Activated CD4-positive, alpha-beta memory T cell treated with anti-CD3 and anti-CD28 coated beads for 36 hours (primary cell): Measurements from ENCODE around the gene PLA2G7. TPM values are rescaled to one million over a fixed set of nuclear protein-coding genes. Genes with fewer than 3 reads are reported as not detected.
"Not testable (repeated sequence)": the region's sequence is repeated elsewhere in the genome, so short reads cannot be mapped to it uniquely, and the experiment has no call there.

ENCODE experiments used
- CTCF ChIA-PET: fragments of 350-600 bp; sonication (Branson Sonifier 250); formaldehyde crosslinking; loops from one replicate; lab custom pipeline; 2021; ENCODE audit warnings: antibody characterized with exemption, inconsistent platforms; lab: Charles Lee
- POLR2A ChIA-PET: fragments of 350-600 bp; sonication (Branson Sonifier 250); formaldehyde crosslinking; loops from one replicate; lab custom pipeline; 2021; ENCODE audit warnings: antibody characterized with exemption; lab: Charles Lee
- DNase-seq: peaks from one replicate; pipeline ENCODE4 v3.0.0-alpha.2; 2020
- H3K27ac Mint-ChIP-seq: one replicate; pipeline ENCODE4 v1.8.0; 2021; ENCODE audit warnings: mixed read lengths
- H3K27me3 Mint-ChIP-seq: one replicate; pipeline ENCODE4 v1.8.0; 2021; ENCODE audit warnings: mixed read lengths
- H3K36me3 Mint-ChIP-seq: one replicate; pipeline ENCODE4 v1.8.0; 2021; ENCODE audit warnings: mixed read lengths
- H3K4me1 Mint-ChIP-seq: one replicate; pipeline ENCODE4 v1.8.0; 2021; ENCODE audit warnings: low read depth, mixed read lengths
- H3K4me3 Mint-ChIP-seq: one replicate; pipeline ENCODE4 v1.8.0; 2021; ENCODE audit warnings: mild to moderate bottlenecking, mixed read lengths
- H3K9me3 Mint-ChIP-seq: one replicate; pipeline ENCODE4 v1.8.0; 2021; ENCODE audit warnings: mixed read lengths
- intact Hi-C: fragments of 100-400 bp; cut with micrococcal nuclease; formaldehyde crosslinking; loops from one replicate; pipeline ENCODE4 v1.15.1; 2023
- total RNA-seq, 2 experiments: library from RNA; stranded (reverse); gene quantifications; one replicate each; pipeline ENCODE4 v1.2.3, GENCODE V29; 2021

The PLA2G7 gene
- not detected for total RNA-seq

DNA sequence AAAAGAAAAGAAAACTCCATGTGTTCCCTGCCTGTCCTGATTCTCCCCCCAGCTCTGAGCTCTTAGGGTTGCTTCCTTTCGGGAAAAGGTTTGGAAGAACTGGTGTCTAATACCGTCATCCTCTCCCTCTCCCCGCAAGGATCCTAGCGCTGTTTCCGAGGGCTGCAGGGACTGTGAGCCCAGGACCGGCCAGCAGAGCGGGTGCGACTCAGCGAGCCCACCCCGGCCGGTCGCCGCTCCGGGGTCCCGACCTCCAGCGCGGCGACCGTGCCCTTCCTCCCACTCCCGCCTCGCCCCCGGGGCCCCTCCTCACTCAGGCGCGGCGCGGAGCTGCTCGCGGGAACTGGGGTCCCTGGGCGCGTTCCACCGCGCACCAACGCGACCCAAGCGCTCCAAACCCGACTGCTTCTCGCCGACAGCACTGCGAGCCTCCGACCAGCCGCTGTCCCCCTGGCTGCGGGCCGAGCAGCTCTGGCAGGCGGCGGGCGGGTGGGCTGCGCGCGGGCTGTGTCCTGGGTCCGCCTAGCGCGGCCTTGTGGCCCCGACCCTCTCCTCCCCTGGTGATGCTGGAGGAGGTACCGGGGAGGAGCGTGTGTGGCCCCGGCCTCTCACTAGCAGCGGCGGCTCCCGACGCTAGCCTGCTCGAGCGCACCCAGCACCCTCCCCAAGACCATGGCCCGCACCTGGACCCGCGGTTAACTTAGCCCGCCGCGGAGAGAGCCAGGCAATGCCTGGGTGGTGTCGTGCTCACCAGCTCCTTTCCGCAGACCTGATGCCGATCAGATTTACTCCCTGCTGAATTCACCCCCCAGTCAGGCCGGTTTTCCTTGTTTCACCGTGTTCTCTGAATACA lies at the start of gene PLA2G7:
TSS of gene PLA2G7 (minus strand) at position 509 of the 853 bp plus-strand sequence. CDS start 12,484 bp downstream, outside the sequence.
- Mint-ChIP-seq H3K36me3 (no peaks in the 10 kb centered on the region), H3K9me3 (no peaks in the 10 kb centered on the region), H3K4me1 (peaks cover 7% of the 10 kb centered on the region), H3K4me3 (no peak within 1 kb of the TSS), H3K27ac (no peak within 1 kb of the TSS), H3K27me3 (peaks cover 47% of the 10 kb centered on the region)
- CTCF ChIA-PET: no interaction called here
- DNase-seq: no peak
- POLR2A ChIA-PET: no interaction called here
- intact Hi-C loops: no loop called here

DNA sequence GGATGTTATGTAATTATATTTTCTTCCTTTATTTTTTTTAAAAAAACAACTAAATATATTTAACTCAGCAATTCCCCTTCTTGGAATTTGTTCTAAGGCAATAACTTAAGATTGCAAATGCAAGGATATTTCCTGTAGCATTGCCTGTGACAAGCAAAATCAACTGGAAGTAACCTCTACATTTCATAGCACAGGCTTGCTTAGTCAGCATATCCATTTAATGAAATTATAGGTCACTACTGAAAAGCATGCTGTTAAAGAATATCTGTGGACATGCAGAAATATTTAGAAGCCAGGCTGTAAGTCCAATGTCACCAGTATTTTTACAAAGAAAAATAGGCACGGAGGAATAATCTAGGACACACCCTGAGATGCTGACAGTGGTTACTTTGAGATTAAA lies 49.4 kb upstream of the PLA2G7 start:
- ChIA-PET POLR2A (no interaction called here), CTCF (no interaction called here)
- Mint-ChIP-seq H3K36me3 (no peaks in the 10 kb centered on the region), H3K9me3 (no peaks in the 10 kb centered on the region), H3K27me3 (peaks cover 3% of the 10 kb centered on the region), H3K4me3 (no peak overlapping the region), H3K4me1 (no peaks in the 10 kb centered on the region), H3K27ac (no peak overlapping the region)
- no peak for DNase-seq
- intact Hi-C loops: loop anchor here (5.0 kb wide), 1 partner anchor 562 kb away; no protein-coding TSS in a partner anchor

DNA sequence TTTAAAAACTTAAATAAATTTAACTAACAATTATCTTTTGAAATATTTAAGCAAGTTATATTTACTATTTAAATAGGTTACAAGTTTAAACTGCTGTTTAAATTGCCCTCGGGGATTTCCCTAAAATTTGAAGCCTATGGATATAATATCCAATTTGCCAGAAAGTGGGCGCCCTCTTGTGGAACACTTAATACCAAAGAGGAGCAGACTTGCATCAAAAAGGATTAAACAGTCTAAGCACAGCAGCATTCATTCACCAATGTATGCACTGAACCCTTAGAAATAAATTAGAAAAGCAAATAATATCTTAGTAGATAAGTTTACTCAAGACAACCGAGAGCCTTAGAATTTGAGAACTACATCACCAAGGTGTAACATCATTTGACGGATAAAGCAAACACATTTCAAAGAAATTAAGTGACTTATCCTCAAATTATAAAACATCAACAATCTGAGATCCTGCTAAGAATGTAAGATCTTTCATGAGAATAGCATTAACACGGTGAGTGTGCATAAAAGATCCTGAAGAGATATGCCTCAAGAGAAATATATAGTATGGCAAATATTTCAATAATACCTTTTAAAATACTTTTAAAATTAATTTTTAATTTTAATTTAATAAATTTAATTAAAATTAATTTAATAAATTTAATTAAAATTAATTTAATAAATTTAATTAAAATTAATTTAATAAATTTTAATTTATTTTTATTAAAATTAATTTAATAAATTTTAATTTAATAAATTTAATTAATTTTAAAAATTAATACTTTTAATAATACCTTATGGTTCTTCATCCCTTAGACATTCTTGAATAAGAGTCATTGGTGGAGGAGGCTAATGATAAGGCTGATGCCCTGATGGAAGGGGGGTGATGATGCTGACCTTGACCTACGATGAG lies 46.6 kb upstream of the PLA2G7 start:
- intact Hi-C loops: loop anchor here (1.0 to 5.0 kb wide), 3 partner anchors 77 to 559 kb away; no protein-coding TSS in a partner anchor
- Mint-ChIP-seq H3K27ac (no peak overlapping the region), H3K4me3 (no peak overlapping the region), H3K27me3 (peaks cover 3% of the 10 kb centered on the region), H3K9me3 (no peaks in the 10 kb centered on the region), H3K36me3 (no peaks in the 10 kb centered on the region), H3K4me1 (no peaks in the 10 kb centered on the region)
- ChIA-PET CTCF (no interaction called here), POLR2A (no interaction called here)
- peak; percentile 24 for DNase-seq

DNA sequence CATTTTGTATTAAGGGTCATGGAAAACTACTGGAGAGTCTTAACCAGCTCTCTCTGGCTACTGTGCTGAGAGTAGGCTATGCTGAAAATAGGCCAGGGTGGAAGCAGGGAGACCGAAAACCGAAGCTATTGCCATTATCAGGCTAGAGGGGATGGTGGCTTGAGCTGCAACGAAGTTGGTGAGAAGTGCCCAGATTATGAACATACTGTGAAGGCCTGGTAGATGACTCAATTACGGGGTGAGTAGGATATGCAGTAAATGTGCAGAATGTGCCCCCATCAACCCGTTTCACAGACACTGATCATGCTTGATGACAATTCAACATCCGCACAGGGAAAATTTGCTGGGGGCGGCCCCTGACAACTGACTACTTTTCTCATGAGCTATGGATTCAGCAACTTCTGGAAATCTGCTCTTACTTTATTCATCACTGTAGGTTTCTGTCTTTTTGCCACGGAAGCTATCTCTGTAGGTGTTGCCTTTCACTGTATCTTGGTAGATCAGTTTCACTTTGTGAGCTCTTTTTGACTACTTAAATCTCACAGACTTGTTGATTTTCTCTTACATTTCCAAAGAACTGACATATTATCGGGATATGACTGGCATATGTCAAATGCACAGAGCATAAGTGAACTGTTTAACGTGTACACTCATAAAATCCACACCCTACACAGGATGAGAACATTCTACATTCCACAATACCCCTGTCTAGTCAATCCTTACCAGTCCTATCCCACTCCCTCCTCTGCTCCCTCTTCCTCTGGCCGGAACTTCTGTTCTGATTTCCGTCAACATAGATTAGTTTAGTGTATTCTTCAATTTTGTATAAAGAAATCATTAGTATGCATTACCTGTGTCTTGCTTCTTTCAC lies 42.5 kb upstream of the PLA2G7 start:
- Mint-ChIP-seq H3K27me3 (peaks cover 1% of the 10 kb centered on the region), H3K4me3 (no peak overlapping the region), H3K27ac (no peak overlapping the region), H3K9me3 (no peaks in the 10 kb centered on the region), H3K36me3 (no peaks in the 10 kb centered on the region), H3K4me1 (no peaks in the 10 kb centered on the region)
- ChIA-PET POLR2A (no interaction called here), CTCF (no interaction called here)
- intact Hi-C loops: no loop called here
- no peak for DNase-seq

DNA sequence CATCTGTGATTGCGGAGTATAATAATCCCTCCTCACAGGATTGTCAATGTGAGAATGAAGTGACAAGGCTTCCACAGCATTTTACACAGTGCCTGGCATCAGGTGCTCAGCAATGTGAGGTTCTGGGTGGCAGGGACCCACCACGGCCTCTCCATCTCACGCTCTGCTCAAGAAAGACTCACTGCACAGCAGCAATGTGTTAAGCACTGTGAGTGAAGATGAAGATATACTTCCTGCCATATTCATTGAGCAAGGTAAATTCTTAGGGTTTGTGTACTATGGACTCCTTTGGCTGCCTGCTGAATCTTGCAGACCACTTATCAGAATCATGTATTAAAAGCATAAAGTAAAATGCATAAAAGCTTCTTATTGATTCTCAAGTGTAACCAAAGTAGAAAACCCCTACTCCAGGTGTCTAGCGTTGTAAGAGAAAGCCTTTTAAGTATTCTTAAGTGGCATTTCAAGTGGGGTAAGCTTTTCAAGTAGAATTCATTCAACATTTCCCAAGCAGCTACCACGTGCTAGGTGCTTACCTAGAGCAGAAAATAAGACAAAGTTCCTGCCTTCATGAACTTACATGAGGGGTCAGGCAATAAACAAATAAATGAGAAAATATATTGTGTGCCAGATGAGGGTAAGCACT lies 41.0 kb upstream of the PLA2G7 start:
- Mint-ChIP-seq H3K27ac (no peak overlapping the region), H3K4me1 (no peaks in the 10 kb centered on the region), H3K9me3 (no peaks in the 10 kb centered on the region), H3K4me3 (no peak overlapping the region), H3K36me3 (no peaks in the 10 kb centered on the region), H3K27me3 (peaks cover 2% of the 10 kb centered on the region)
- ChIA-PET CTCF (no interaction called here), POLR2A (no interaction called here)
- DNase-seq: no peak
- intact Hi-C loops: no loop called here

DNA sequence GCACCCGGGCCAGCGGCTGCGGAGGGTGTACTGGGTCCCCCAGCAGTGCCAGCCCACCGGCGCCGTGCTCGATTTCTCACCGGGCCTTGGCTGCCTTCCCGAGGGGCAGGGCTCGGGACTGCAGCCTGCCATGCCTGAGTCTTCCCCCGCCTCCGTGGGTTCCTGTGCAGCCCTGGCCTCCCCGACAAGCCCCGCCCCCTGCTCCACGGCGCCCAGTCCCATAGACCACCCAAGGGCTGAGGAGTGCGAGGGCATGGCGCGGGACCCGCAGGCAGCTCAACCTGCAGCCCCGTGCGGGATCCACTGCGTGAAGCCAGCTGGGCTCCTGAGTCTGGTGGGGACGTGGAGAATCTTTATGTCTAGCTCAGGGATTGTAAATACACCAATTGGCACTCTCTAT lies 39.6 kb upstream of the PLA2G7 start:
- H3K4me1 Mint-ChIP-seq, POLR2A ChIA-PET, H3K27me3 Mint-ChIP-seq, H3K9me3 Mint-ChIP-seq, H3K36me3 Mint-ChIP-seq, CTCF ChIA-PET, H3K27ac Mint-ChIP-seq, H3K4me3 Mint-ChIP-seq, intact Hi-C loops, DNase-seq: not testable (repeated sequence)

DNA sequence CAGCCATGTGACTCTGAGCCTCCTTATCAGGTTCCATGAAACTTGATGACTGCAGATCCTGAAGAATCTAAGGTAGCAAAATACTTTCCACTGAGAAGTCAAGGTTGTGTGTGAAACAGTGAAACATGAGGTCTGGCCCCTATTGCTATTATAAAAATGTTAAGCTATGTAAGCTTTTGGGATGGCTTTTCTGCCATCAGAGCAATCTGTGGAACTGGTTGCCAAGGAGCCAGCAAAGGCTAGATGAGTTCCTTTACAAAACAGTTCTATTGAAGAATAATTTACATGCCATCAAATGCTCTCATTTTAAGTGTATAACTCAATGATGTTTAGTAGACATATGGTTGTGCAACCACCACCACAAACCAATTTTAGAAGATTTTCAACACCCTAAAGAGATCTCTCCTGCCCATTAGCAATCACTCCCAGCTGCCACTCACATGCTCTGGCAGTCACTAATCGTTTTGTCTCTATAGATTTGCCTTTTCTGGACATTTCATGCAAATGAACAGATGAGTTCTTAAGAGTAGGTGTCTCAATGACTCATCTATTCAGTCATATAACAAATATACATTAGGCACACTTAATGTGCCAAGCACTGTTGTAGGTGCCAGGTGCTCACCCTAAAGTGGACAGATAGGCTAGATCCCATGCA lies 38.2 kb upstream of the PLA2G7 start:
- H3K27ac Mint-ChIP-seq: no peak overlapping the region

DNA sequence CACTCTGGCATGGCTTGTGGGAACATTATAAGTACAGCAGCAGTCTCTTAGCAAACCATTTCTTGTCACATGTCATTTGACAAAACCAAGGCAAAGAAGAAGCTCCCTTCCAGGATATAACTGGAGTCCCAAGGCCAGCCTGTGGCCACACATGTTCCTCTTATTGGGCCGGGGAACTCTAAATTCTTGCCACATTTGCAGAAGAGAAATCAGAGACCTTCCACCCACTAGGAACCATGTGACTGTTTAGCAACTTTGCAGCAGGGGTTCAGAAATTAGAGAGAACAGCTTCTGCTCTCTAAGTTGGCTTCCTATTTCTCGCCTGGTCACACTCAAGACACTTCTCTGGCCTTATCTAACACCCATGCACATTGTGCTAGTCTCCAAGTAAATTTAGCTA lies 37.6 kb upstream of the PLA2G7 start:
- ChIA-PET CTCF (no interaction called here), POLR2A (no interaction called here)
- Mint-ChIP-seq H3K36me3 (no peaks in the 10 kb centered on the region), H3K27ac (no peak overlapping the region), H3K9me3 (no peaks in the 10 kb centered on the region), H3K27me3 (peaks cover 4% of the 10 kb centered on the region), H3K4me3 (no peak overlapping the region), H3K4me1 (no peaks in the 10 kb centered on the region)
- intact Hi-C loops: no loop called here
- DNase-seq: no peak

More for the DNA sequence above, 38.2 kb upstream of the PLA2G7 start:
- H3K4me1 Mint-ChIP-seq: no peaks in the 10 kb centered on the region
- CTCF ChIA-PET: no interaction called here
- no peaks in the 10 kb centered on the region for H3K9me3 Mint-ChIP-seq
- POLR2A ChIA-PET: no interaction called here
- H3K36me3 Mint-ChIP-seq: no peaks in the 10 kb centered on the region
- intact Hi-C loops: no loop called here
- no peak overlapping the region for H3K4me3 Mint-ChIP-seq
- H3K27me3 Mint-ChIP-seq: peaks cover 2% of the 10 kb centered on the region
- no peak for DNase-seq

DNA sequence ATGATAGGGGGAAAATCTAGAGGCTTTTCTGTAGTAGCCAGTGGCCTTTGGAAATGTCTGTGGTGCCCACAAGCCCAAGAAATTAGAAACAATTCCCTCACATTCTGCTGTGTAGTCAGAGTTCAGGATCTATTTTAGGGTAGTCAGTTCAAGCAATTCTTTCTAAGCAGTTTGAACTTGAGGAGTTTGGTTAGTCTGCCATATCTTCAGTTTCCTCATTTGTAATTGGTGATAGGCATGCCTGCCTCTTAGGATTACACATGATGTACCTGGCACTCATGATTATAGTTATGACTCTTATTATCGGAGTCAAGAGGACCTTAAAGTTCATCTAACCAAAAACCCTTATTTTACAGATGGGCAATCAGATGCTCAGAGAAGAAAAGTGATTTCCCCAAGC lies 36.8 kb upstream of the PLA2G7 start:
- H3K27ac Mint-ChIP-seq: no peak overlapping the region
- no peak overlapping the region for H3K4me3 Mint-ChIP-seq
- DNase-seq: no peak
- CTCF ChIA-PET: no interaction called here
- H3K9me3 Mint-ChIP-seq: peaks cover under 1% of the 10 kb centered on the region
- POLR2A ChIA-PET: no interaction called here
- intact Hi-C loops: no loop called here
- H3K27me3 Mint-ChIP-seq: peaks cover 6% of the 10 kb centered on the region
- no peaks in the 10 kb centered on the region for H3K4me1 Mint-ChIP-seq
- H3K36me3 Mint-ChIP-seq: no peaks in the 10 kb centered on the region

DNA sequence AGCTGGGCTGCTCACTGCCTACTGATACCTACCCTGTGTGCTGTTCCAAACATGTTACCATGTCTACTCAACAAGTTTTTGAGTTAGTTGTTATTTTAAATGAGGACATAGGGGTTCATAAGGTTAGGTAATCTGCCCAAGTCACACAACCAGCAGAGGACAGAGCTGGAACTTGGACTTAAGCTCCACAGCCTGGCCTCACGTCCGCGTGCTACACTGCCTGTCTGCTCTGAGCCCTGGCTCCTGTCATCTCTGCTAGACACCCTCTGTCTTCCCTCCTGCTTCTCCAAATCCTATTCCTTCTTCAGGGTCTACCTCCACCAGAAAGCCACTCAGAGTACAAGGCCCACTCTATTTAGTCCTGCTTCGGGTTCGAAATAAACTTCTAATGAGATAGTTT lies 29.8 kb upstream of the PLA2G7 start:
- ChIA-PET POLR2A (no interaction called here), CTCF (interaction anchor here (1.4 kb wide), 1 partner anchor 10 kb away, joined by 3 read pairs; no protein-coding TSS in a partner anchor)
- no peak for DNase-seq
- peaks cover 9% of the 10 kb centered on the region for H3K27me3 Mint-ChIP-seq
- H3K36me3 Mint-ChIP-seq: no peaks in the 10 kb centered on the region
- H3K27ac Mint-ChIP-seq: no peak overlapping the region
- no peak overlapping the region for H3K4me3 Mint-ChIP-seq
- intact Hi-C loops: no loop called here
- H3K9me3 Mint-ChIP-seq: peaks cover 3% of the 10 kb centered on the region
- H3K4me1 Mint-ChIP-seq: no peaks in the 10 kb centered on the region

DNA sequence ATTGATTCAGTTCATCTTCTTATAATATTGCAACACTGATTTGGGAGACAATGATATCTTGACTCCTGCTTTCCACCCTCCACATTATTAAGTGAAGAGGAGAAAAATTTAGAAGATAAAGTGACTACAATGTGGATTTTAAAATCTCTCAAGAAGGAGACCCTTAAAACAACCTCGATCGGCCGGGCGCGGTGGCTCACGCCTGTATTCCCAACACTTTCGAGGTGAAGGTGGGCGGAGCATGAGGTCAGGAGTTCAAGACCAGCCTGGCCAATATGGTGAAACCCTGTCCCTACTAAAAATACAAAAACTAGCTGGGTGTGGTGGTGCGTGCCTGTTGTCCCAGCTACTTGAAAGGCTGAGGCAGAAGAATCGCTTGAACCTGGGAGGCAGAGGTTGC lies 29.1 kb upstream of the PLA2G7 start:
- H3K9me3 Mint-ChIP-seq, DNase-seq, H3K27me3 Mint-ChIP-seq, POLR2A ChIA-PET, H3K36me3 Mint-ChIP-seq, intact Hi-C loops, H3K27ac Mint-ChIP-seq, H3K4me1 Mint-ChIP-seq, H3K4me3 Mint-ChIP-seq: not testable (repeated sequence)
- CTCF ChIA-PET: interaction anchor here (1.4 kb wide), 1 partner anchor 10 kb away, joined by 3 read pairs; no protein-coding TSS in a partner anchor
